Activated gamma-delta T cell treated with Interleukin-2 at 50 U/mL for 16 hours (primary cell): Measurements from ENCODE around the gene MCHR1.
"Not testable (repeated sequence)": the region's sequence is repeated elsewhere in the genome, so short reads cannot be mapped to it uniquely, and the experiment has no call there.

ENCODE experiments used
- DNase-seq: peaks from one replicate; pipeline ENCODE4 v3.0.0-alpha.2; 2020

MCHR1 gene

GRCh38 chr22:40701274-40701673 lies 22.0 kb downstream of the MCHR1 start:
- DNase-seq = no peak

DNA sequence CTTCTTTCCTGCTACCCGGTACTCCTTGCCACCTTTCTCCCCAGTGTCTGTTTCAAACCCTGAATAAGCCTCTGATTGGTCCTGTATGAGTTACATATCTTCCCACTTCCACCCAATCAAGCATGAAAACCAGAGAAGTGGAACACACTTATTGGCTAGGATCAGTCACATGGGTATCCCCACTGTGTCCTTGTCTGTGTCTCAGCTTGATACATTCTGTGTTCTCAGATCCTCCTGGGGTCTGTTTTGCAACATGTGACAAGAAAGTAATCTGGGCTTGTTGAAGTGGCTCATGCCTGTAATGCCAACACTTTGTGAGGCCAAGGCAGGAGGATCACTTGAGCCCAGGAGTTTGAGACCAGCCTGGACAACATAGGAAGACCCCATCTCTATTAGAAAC lies 23.9 kb downstream of the MCHR1 start:
- no peak for DNase-seq

DNA sequence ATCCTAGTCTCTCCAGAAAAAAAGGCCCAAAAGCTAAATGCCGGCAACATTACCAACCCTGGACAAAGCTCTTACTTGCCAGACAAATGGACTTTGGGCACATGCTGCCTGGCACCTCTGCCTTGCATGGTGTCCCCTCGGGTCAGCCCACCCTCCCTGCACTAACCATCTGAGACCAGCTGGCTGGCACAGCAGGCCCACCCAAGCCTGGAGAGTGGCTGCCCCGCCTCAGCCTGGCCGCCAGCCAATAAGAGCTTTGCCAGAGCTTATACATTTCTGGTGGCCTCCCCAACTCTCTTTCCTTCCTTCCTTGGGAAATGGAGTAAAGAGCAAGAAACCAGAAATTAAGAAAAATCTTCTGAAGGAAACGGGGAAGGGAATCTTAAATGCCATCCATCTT lies 24.5 kb downstream of the MCHR1 start:
- DNase-seq = no peak

DNA sequence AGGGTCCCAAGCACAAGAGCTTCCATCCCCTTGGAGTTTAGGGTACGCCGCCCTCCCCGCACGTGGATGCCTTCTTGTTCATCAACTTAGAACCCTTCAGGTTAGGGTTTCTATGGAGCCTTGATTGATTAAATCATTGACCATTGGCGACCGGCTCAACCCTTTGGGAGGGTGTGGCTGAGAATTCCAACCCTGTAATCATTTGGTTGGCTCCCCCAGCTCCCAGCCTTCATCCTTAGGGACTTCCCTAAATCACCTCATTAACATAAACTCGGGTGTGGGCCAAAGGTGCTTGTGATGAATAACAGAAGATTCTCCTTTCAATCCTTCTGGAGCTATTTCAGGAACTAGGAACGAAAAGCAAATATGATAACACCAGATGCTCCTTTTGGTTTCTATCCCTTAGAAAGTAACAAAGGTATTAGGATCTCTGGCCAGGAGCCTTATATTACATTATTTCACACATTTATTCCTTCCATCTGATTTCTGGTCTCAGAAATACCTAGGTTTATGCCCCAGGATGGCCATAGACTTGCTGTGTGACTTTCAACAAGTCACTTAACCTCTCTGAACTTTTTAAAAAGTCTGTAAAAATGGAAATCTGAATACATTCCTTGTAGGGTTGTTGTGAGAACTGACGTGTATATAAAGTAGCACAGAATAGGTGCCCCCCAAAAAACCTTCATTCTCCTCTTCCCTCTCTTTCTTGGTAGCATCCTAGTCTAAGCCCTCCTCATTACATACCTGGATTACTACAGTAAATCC lies 26.8 kb downstream of the MCHR1 start:
- DNase-seq = no peak

DNA sequence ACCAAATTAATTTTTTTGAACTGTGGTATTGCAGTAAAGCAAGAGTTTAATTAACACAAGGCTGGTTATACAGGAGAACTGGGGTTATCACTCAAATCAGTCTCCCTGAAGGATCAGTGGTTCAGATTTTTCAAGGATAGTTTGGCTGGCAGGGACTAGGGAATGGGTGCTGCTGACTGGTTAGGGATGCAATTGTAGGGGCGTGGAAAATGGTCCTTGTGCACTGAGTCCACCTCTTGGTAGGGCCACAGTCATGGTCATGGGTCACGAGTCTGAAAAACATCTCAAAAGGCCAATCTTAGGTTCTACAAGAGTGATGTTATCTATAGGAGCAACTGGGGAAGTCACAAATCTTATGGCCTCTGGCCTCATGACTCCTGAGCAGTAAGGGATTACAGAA lies 27.9 kb downstream of the MCHR1 start:
- no peak for DNase-seq

GRCh38 chr22:40708177-40708576 lies 28.9 kb downstream of the MCHR1 start:
- no peak for DNase-seq

DNA sequence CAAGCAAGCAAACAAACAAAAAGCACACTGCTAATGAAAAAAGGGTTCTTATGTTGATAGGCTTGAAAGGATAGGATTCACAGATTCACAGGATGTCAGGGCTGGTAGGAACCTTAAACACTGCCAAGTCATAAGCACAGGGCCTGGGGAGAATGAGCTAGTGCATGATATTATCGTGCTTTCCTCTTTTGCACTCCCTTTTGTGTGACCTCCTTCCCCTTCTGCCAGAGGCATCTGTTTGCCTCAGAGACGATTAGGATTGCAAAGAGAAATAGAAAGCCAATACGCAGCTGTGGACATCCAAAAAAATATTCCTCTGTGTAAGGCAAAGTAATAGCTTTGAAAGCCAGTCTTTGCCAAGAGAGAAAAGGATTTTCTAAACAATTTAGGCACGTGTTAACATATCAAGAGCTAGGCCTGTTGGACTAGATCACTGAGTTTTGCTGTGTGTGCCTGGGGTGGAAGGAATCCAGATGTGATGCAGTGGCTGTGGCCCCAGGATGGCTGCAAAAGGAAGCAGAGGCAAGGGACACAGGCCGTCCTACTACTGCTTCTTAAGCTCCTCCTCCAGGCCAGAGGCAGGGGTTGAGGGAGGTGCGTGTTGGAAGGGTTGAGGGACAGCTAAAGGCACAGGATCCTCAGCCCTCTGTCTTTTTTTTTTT lies 30.6 kb downstream of the MCHR1 start:
- DNase-seq = no peak

DNA sequence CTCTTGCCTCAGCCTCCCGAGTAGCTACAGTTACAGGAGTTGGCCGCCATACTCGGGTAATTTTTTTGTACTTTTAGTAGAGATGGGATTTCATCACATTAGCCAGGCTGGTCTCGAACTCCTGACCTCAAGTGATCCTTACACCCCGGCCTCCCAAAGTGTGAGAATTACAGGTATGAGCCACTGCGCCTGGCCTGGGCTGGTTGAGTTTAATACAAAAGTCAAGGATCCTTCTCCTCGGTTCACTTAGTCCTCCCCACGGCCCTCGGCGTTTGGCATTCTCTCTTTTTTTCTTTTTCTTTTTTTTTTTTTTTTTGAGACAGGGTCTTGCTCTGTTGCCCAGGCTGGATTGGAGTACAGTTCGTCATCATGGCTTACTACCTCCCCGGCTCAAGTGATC lies 33.0 kb downstream of the MCHR1 start:
- no peak for DNase-seq

DNA sequence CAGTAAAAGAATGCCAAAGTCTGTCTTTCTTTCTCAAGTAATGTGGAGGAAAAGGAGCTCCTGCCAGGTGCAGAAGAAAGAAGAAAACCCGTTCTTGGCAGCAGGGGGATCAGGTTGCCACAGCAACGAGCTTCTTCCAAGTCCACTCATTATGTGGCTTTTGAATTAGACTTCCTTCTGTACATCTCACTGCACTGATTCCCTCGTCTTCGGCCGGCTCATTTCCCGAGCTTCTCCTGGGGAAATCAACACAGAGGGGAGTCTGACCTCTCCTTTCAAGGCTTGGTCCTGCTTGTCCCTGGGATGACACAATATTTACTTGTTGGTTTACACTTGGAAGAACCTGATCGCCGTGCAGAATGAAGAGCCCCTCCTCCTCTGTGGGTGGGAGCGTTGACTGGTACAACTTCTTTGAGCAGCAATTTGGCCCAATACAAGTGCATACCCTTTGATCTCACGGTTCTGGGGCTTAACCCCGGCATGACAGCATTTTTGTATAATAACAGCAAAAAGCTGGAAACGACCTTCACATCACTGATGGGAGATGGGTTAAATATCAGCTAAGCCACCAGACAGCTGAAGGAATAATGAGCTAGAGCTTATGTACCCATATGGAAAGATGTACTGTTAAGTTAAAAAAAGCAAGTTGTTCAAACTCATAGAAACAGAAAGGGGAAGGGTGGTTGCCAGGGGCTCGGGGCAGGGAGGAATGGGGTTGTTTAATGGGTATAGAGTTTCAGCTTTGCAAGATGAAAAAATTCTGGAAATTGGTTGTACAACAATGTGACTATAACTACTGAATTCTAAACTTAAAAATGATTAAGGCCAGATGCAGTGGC lies 35.4 kb downstream of the MCHR1 start:
- DNase-seq = no peak

DNA sequence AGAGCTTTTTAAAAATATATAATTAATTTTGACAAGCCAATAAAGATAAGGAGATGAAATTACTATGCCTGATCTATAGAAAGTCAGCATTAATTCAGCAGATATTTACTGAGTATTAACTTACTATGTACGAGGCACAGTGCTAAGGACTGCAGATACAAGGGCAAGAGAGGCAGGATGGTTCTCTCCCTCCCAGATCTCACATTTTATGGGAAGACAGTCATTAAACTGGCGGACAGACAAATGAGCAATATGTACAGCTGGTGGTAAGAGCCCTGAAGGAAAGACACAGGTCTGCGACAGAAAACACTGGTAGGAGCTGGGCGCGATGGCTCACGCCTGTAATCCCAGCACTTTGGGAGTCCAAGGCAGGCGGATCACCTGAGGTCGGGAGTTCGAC lies 36.8 kb downstream of the MCHR1 start:
- DNase-seq = no peak

DNA sequence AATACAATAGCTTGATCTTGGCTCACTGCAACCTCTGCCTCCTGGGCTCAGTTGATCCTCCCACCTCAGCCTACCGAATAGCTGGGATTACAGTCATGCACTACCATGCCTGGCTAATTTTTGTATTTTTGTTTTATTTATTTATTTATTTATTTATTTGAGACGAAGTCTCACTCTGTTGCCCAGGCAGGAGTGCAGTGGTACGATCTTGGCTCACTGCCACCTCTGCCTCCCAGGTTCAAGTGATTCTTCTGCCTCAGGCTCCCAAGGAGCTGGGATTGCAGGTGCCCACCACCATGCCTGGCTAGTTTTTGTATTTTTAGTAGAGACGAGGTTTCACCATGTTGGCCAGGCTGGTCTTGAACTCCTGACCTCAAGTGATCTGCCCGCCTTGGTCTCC lies 38.4 kb downstream of the MCHR1 start:
- DNase-seq = not testable (repeated sequence)

DNA sequence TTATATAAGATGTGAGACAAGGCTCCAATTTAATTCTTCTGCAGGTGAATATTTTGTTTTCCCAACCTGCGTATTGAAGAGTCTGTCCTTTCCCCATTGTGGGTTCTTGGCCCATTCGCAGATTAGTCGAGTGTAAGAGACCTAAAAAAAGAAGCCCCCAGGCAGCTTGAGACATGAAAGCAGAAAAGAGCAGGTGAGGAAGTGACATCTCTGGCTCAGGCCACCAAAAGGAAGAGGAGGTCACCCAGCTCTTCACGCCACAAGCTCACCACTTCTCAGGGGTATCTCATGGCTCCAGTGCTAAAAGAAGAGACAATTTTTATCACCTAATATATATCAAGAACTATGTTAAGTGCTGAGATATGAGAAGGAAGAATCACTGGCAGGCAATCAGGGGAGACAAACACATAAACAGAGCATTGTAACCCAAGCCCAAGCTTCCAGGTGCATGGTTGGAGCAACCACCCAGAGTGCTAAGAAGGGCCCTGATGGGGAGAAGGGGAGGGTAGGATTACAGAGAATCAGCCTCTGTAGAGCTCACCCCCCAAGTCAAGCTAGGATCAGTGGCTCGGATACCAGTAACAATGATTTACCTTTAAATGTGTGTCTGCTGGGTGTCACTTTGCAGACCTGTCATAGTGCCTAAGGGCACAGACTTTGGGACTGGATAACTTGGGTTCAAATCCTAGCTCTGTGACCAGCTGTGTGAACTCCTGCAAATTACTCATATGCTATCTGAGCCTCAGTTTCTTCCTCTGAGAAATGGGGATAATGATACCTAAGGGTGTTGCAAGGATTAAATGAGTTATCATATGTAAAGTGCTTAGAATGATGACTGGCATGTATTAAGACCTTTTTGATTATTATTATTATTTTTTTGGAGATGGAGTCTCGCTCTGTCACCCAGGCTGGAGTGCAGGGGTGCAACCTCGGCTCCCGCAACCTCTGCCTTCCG lies 39.2 kb downstream of the MCHR1 start:
- DNase-seq = no peak

- no peak for DNase-seq
Observed at GRCh38 chr22:40719599-40719998, 40.3 kb downstream of the MCHR1 start.

DNA sequence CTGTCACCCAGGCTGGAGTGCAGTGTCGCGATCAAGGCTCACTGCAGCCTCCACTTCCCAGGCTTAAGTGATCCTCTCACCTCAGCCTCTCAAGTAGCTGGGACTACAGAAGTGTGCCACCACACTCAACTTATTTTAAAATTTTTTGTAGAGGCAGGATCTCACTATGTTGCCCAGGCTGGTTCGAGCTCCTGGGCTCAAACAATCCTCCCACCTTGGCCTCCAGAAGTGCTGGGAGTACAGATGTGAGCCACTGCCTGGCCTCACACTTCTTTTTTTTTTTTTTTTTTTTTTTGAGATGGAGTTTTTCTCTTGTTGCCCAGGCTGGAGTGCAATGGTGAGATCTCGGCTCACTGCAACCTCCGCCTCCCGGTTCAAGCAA lies 40.9 kb downstream of the MCHR1 start:
- not testable (repeated sequence) for DNase-seq

DNA sequence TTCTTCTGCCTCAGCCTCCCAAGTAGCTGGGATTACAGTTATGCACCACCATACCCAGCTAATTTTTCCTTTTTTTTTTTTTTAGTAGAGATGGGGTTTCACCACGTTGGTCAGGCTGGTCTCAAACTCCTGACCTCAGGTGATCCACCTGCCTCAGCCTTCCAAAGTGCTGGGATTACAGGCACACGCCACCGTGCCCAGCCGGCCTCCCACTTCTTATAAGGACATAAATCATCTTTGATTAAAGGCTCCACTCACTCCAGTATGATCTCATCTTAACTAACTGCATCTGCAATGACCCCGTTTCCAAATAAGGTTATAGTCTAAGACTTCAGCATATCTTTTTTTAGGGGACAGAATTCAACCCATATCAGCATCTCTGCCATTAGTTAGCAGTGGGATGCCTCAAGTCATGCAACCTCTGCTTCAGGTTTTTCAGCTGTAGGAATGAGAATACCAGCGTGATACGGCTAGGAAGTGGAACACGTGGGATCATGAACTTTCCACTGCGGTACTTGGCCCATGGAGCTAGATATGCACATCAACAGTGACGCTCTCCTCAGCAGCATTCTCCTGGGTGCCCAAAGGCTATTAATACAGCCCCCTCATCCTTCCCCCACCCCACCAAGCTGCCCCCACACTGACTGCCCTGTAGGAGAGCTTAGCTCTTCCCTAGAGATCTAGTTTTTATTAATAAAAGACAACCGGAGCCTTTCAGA lies 41.4 kb downstream of the MCHR1 start:
- DNase-seq = no peak

GRCh38 chr22:40721266-40721665 lies 42.0 kb downstream of the MCHR1 start:
- DNase-seq = no peak

DNA sequence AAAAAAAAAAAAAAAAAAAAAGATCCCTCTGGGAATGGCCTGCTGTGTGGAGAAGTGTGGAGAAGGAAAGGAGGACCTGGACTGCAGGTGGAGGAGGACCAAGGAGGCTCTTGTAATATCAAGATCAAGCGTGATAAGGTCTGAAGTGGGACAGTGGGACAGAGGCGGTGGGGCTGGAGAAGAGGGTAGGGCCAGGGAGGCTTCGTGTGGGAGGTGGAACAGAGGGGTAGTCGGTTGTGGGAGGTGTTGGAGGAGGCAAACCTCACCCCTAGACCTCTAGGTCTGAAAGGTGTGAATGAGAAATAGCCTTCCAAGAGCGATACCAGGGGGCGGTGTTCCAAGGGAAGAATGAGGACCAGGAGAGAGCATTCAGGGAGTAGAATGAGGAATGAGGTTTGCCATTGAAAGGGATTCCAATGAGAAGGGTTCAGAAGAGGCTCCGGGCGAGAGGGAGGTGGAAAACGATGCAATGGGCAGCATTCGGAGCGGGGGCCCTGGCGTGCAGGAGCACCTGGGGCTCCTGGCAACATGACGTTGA lies 44.2 kb downstream of the MCHR1 start:
- no peak for DNase-seq

DNA sequence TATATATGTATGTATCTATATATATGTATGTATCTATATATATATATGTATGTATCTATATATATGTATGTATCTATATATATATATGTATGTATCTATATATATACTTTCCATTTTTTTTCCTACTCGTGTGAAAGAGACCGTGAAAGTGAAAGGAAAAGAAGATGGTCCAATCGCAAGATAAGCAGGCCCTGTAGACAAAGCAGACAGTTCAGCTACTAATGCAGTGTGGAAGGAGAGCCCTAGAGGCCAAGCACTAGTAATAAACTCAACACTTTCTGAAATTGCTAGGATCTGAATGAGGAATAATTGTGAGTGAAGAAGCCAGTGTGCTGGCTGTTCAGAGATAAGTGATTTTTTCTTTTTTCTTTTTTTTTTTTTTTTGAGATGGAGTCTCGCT lies 47.2 kb downstream of the MCHR1 start:
- DNase-seq = no peak

GRCh38 chr22:40727070-40727963 lies 48.0 kb downstream of the MCHR1 start:
- DNase-seq = no peak

DNA sequence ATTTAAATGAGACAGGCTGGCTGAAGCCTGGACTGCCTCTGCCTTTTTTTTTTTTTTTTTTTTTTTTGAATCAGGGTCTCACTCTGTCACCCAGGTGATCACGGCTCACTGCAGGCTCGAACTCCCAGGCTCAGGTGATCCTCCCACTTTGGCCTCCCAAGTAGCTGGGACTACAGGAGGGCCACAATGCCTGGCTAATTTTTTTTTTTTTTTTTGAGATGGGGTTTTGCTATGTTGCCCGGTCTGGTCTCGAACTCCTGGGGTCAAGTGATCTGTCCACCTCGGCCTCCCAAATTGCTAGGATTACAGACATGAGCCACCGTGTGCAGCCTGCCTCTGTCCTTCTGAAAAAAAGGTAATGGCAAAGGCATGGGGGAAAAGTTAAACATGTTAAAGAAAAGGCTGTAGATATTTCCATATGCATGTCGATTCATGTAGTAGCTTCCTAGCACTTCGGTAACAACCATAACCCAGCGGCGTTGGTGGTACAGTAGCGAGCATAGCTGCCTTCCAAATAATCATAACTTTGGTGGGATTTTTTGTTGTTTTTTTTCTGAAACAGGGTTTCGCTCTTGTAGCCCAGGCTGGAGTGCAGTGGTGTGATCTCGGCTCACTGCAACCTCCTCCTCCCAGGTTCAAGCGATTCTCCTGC lies 48.8 kb downstream of the MCHR1 start:
- DNase-seq = no peak
